GF-D8 (cell line): Measurements from ENCODE around the gene BSND.

Source experiments
- DNase-seq: peaks from one replicate; lab custom pipeline; 2025; lab: John Stamatoyannopoulos, UW

BSND gene

GRCh38 chr1:54991939-54992338 lies 6.8 kb upstream of the BSND start:
- DNase-seq, result no peak

- no peak for DNase-seq
Measured at GRCh38 chr1:54993140-54993539, 5.6 kb upstream of the BSND start.

- DNase-seq, result no peak
Measured at GRCh38 chr1:54994355-54994990, 4.3 kb upstream of the BSND start.

- DNase-seq, result no peak
Measured at GRCh38 chr1:54995013-54995760, 3.5 kb upstream of the BSND start.

GRCh38 chr1:54995835-54996234 lies 2.9 kb upstream of the BSND start:
- DNase-seq, result no peak

DNA sequence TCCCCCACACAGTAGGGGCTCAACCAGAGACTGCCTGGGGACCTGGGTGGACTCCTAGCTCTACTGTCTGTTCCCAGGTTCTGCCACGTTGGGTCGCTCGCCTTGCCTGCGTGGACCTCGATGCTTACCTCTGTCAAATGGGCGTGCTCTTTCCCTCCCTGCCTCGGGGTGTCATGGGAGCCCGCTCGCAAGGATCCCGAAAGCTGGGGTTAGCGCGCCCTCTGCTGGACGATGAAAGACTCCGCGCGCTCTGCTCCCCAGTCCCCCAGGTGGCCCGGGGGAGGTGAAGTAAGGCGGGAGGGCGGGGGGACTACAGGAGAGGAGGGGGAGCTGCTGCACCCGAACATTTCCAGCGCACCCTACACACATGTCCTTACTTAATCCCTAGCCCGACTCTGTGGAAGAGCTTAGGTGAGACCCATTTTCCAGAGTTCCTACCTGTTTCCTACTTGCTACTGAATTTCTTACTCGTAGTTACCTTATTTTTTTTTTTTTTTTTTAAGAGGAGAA lies 2.3 kb upstream of the BSND start:
- DNase-seq, result no peak

DNA sequence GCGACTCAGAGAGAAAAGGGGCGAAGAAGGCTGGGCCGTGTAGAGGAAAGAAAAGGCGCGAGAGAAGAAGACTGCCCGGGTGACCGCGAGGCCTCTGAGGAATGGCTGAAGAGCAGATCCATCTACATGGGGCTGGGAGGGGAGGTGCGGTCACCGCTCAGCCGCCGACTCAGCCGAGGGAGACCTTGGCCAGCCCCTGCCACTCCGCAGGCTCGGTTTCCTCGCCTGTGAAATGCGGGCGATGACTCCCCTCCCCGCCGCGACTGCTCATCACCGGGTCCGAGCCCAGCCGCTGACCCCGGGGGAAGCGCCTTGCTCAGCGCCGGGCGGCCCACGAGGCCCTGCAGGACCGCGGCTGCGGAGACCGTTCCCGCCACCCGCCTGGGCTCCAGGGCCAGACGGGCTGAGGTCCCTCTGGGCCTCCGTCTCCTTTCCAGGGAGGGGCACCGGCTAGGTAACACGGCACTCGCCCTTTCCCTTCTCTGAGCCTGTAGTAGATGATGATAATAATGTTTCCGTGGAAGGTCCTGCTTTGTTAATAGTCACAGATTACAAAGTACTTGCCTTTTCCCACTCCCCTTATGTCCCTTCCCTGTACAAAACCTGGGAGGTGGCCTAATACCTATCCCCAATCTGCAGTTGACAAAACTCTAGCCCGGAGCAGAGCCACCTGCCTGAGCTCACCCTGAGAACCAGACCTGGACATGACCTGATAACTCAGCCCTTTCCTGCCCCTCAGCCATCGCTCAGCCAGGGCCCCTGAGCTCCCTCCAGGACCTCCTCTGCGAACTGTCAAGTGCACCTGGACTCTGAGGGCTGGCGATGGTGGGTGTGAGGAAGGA lies 1.6 kb upstream of the BSND start:
- no peak for DNase-seq

GRCh38 chr1:54997711-54997986 lies 1.1 kb upstream of the BSND start:
- no peak for DNase-seq

- no peak for DNase-seq
Measured at GRCh38 chr1:54998100-54998499, 633 bp upstream of the BSND start.

GRCh38 chr1:55000110-55001085 lies 1.7 kb downstream of the BSND start:
- DNase-seq, result no peak

- DNase-seq, result no peak
Measured at GRCh38 chr1:55001311-55001710, 2.6 kb downstream of the BSND start.

DNA sequence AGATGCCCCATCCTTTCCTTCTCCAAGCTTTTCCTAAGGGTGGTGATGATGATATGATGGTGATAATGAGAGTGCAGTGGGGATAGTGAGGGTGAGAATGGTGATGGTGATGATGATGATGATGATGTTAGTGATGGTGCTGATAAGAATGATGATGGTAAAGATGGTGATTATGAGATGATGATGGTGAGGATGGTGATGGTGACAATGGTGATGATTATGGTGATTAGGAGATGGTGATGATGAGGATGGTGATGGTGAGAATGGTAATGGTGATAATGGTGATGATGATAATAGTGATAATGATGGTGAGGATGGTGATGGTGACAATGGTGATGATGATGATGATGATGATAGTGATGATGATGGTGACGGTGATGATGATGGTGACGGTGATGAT lies 4.0 kb downstream of the BSND start:
- no peak for DNase-seq

DNA sequence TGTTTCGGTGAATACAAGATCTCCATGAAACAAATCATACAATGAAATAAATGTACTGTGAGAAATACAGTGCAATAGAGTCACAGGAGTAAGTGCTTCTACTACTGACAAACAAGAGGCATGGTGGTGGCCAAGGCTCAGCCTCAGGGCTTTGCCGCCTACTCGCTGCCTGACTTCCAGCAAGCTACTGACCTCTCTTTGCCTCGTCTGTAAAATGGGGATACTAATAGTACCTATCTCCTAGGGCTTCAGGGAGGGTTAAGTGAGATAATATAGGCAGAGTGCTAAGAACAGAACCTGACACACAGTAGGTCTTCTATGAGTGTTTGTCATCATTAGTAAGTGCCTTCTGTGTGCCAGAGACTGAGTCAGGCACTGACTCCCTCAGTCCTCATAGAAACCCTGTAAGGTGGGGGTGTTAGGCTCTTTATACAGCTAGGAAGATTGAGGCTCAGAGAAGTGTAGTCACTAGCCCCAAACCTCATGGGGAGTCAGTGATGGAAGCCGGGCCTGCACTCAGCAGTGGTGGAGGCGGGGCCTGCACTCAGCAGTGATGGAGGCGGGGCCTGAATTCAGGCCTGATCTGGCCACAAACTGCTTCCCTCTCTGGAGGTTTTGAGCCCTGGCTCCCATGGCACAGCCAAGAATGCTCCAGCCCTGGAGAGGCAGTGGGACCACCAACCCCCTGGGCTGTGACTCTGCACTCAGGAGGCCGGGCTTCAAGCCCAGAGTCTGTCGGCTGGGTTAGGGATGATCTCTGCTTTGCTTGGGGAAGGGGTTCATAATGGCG lies 6.8 kb downstream of the BSND start:
- DNase-seq, result no peak

DNA sequence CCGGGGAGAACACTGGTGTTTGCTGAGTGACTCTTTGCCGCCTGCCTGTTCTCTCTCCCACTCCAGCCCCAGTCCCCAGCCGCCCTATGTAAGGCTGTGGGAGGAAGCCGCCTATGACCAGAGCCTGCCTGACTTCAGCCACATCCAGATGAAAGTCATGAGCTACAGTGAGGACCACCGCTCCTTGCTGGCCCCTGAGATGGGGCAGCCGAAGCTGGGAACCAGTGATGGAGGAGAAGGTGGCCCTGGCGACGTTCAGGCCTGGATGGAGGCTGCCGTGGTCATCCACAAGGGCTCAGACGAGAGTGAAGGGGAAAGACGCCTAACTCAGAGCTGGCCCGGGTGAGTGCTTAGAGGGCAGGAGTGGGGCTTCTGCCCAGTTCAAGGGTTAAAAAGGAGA lies 8.2 kb downstream of the BSND start:
- no peak for DNase-seq

- no peak for DNase-seq
Measured at GRCh38 chr1:55007625-55008024, 8.9 kb downstream of the BSND start.

DNA sequence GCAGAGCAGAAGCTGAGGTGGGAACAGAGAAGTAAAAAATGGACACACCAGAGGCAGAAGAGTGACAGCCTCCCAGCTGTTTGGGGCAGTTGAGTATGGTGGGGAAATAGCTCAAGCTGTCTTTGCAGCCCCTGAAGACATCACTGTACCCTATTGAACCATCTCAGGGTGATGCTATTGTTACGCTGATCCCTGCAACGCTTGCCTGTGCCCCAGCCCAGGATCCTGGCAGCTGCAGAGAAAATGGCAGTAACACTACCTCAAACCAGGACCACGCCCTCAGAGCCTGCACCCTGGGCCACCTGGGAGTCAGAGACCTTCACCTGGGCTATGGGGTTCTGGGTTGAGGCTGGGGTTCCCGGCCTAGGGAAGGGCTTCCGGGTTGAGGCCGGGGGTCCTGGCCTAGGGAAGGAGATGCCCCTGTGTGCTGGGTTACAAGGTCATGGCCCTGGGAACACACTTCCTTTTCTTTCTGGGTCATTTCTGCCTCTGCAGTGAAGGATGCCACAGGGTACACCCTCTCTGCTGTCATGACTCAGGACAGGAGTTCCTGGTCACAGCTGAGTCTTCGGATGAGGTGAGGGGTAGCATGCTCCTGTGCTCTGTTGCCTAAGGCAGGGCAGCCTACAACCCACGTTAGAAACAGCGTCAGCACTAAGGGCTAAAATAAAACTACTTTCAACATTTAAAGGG lies 11.6 kb downstream of the BSND start:
- DNase-seq, result no peak

DNA sequence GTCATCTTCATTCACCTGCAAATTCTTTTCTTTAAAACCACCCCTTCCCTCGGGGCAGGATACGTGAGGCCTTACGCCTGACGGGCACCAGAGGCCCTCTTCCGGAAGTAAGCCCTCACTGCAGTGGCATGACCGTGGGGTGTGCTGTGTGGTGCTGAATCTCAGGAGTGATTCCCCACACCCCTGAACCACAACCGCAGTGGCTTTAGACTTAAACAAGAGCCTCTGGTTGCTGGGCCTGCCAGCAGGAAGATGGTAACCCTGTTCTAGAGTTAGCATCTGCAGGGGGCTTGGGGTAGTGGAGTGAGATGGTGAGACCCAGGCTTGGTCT lies 12.1 kb downstream of the BSND start:
- no peak for DNase-seq

DNA sequence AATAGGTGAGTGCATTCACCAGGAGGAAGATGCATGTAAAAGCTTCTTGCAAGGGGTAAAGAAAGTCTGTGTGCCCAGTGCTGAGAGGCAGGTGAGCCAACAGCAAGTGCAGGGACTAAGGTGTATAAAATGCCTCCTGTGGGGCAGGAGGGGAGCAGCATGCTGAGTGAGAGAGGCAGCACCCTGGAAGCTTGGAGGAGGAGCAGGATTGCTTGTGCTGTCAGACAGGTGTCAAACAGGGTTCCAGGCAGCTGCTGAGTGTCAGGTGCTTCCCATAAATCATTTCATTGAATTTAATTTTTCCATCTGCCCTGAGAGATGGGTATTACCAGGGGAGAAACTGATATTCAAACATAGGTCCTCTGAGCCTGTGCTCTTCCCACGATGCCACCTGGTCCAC lies 13.9 kb downstream of the BSND start:
- DNase-seq, result no peak

DNA sequence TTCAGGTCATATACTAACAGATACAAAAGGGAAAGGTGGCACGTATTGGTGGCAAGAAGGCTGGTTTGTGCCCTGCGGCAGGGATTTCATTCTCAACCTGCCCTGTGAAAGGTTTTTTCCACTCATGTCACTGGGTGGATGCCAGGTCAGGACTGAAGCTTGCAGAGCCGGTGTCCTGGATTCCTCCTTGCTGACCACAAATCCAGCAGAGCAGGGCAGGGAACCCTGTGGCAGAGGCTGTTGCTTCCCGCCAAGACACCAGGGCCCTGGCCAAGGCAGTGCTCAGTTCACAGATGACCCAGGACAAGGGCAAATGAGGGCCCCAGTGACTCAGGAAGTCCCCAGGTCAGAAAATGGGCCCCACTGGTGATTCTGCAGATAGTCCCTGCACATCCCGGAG lies 16.4 kb downstream of the BSND start:
- DNase-seq, result no peak
